Endothelial cell of umbilical vein (primary cell): Measurements from ENCODE around the gene RAPH1. TPM values are rescaled to one million over a fixed set of nuclear protein-coding genes. Genes with fewer than 3 reads are reported as not detected.

ENCODE experiments used
- BruUV-seq: library from RNA; stranded (reverse); fragments of 400-500 nt; replicated peaks from 2 replicates; lab custom pipeline; 2021; lab: Mats Ljungman, UMichigan
- CTCF ChIA-PET: fragments of 300-600, 350-600 bp; sonication (Branson Sonifier 250); formaldehyde crosslinking; loops from one replicate; lab custom pipeline; 2021; ENCODE audit warnings: antibody characterized with exemption, inconsistent platforms; lab: Charles Lee
- POLR2A ChIA-PET: fragments of 300-600, 350-600 bp; sonication (Branson Sonifier 250); formaldehyde crosslinking; loops from one replicate; lab custom pipeline; 2021; ENCODE audit warnings: antibody characterized with exemption, inconsistent platforms; lab: Charles Lee
- DNase-seq: peaks from one replicate; pipeline ENCODE4 v3.0.0-alpha.2; 2011; ENCODE audit warnings: low read depth, low spot score
- FAIRE-seq: peaks from 2 replicates; lab custom pipeline; 2011; peaks lifted over from hg19 to GRCh38; lab: Jason Lieb, UNC
- H2AFZ ChIP-seq: 2 replicates; pipeline ENCODE4 v1.6.0; 2012; ENCODE audit warnings: low read depth, low read length, control low read depth, inconsistent platforms
- H3K27ac ChIP-seq: 2 replicates; pipeline ENCODE4 v1.5.1; 2011; ENCODE audit warnings: low read depth, mild to moderate bottlenecking, control low read depth, low read length, moderate library complexity; ENCODE audit not compliant: insufficient read depth
- H3K27me3 ChIP-seq, 2 experiments: 2 replicates each; pipeline versions ENCODE4 v1.6.0 to v1.6.1; 2011; ENCODE audit warnings: low read length in 2 of 2, mixed read lengths in 1 of 2; ENCODE audit not compliant: control insufficient read depth in 2 of 2, insufficient read depth in 2 of 2
- H3K36me3 ChIP-seq, 2 experiments: 2 replicates in 1 of 2; 3 replicates in 1 of 2; pipeline ENCODE4 v1.5.1; 2011; ENCODE audit warnings: low read length in 2 of 2, mild to moderate bottlenecking in 1 of 2, moderate library complexity in 1 of 2; ENCODE audit not compliant: control insufficient read depth in 2 of 2, insufficient read depth in 2 of 2; ENCODE audit errors: extremely low read depth in 1 of 2
- H3K4me1 ChIP-seq: 3 replicates; pipeline ENCODE4 v1.5.1; 2011; ENCODE audit warnings: mild to moderate bottlenecking, low read length; ENCODE audit not compliant: control insufficient read depth, insufficient read depth; ENCODE audit errors: extremely low read depth
- H3K4me2 ChIP-seq: 2 replicates; pipeline ENCODE4 v1.6.1; 2011; ENCODE audit warnings: low read length, control low read depth, mixed read lengths; ENCODE audit not compliant: insufficient read depth
- H3K4me3 ChIP-seq, 3 experiments: fragments of 200-600 bp in 1 of 3; sonication (generic), shearing (Covaris generic) in 1 of 3; replicated peaks in 1 of 3; 2 replicates each; pipeline ENCODE4 v1.5.1; 2011 to 2016; ENCODE audit warnings: control low read depth in 3 of 3, low read length in 3 of 3, mild to moderate bottlenecking in 2 of 3, inconsistent platforms in 1 of 3, low read depth in 1 of 3, moderate library complexity in 1 of 3; ENCODE audit not compliant: insufficient read depth in 1 of 3
- H3K79me2 ChIP-seq: 2 replicates; pipeline ENCODE4 v1.6.0; 2012; ENCODE audit warnings: low read length, inconsistent platforms; ENCODE audit not compliant: control insufficient read depth, insufficient read depth
- H3K9ac ChIP-seq: replicated peaks from 2 replicates; pipeline ENCODE3; 2011; ENCODE audit warnings: low read length, control low read depth; ENCODE audit not compliant: insufficient read depth; ENCODE audit errors: extremely low read depth
- H3K9me1 ChIP-seq: replicated peaks from 3 replicates; pipeline ENCODE4 v1.6.0; 2011; ENCODE audit warnings: mild to moderate bottlenecking, low read length; ENCODE audit not compliant: control insufficient read depth, insufficient read depth; ENCODE audit errors: extremely low read depth
- H3K9me3 ChIP-seq: replicated peaks from 2 replicates; pipeline ENCODE4 v1.5.1; 2012; ENCODE audit warnings: low read length, inconsistent platforms; ENCODE audit not compliant: control insufficient read depth, insufficient read depth
- H4K20me1 ChIP-seq: replicated peaks from 2 replicates; pipeline ENCODE3; 2011; ENCODE audit warnings: mild to moderate bottlenecking, low read length; ENCODE audit not compliant: control insufficient read depth, insufficient read depth; ENCODE audit errors: extremely low read depth
- EZH2 ChIP-seq: IDR thresholded peaks from 2 replicates; pipeline ENCODE4 v1.6.1; 2012; ENCODE audit warnings: borderline replicate concordance, low read depth, mild to moderate bottlenecking, moderate library complexity, low read length, inconsistent platforms; ENCODE audit not compliant: severe bottlenecking
- FOS ChIP-seq: IDR thresholded peaks from 2 replicates; pipeline ENCODE4 v1.6.1; 2011; ENCODE audit warnings: mild to moderate bottlenecking, low read length, moderate library complexity, borderline replicate concordance; ENCODE audit not compliant: insufficient read depth
- GATA2 ChIP-seq: IDR thresholded peaks from 2 replicates; pipeline ENCODE4 v1.7.0; 2011; ENCODE audit warnings: low read depth, mild to moderate bottlenecking, moderate library complexity, mixed read lengths, low read length; ENCODE audit not compliant: insufficient read length, insufficient read depth
- JUN ChIP-seq: IDR thresholded peaks from 2 replicates; pipeline ENCODE4 v1.6.1; 2011; ENCODE audit warnings: borderline replicate concordance, low read depth; ENCODE audit not compliant: insufficient read length, insufficient read depth
- MYC ChIP-seq: IDR thresholded peaks from one replicate; pipeline ENCODE4 v1.6.1; 2011; ENCODE audit warnings: mild to moderate bottlenecking, low read depth, low read length
- POLR2A ChIP-seq: IDR thresholded peaks from 2 replicates; pipeline ENCODE4 v1.6.1; 2012; ENCODE audit warnings: low read depth, mild to moderate bottlenecking, control low read depth, low read length
- POLR2AphosphoS5 ChIP-seq: IDR thresholded peaks from 2 replicates; pipeline ENCODE4 v1.6.1; 2012; ENCODE audit warnings: low read depth, mild to moderate bottlenecking, control low read depth, low read length, moderate library complexity; ENCODE audit not compliant: insufficient read depth
- dilution Hi-C: fragments of 300-500 bp; cut with MboI; formaldehyde crosslinking; loops from one replicate; pipeline ENCODE4 v1.15.0; 2019; ENCODE audit warnings: low sequenced_read_pairs; ENCODE audit not compliant: extremely low pct_ligation_motif_present
- intact Hi-C: fragments of 100-400 bp; cut with micrococcal nuclease; formaldehyde crosslinking; loops from one replicate; pipeline ENCODE4 v1.10.0; 2022
- polyA plus RNA-seq, 4 experiments: library from polyadenylated mRNA; depleted of rRNA in 3 of 4; stranded (reverse) in 3 of 4; unstranded in 1 of 4; fragments of >200 nt; gene quantifications; 2 replicates each; pipeline versions ENCODE4 v1.2.1 to v1.2.3, GENCODE V29; 2011 to 2012; ENCODE audit warnings: missing spikeins in 1 of 4
- total RNA-seq: library from RNA; stranded (reverse); gene quantifications from 2 replicates; pipeline ENCODE4 v1.2.3, GENCODE V29; 2021
- TF ChIP-seq, protein P1 (sequence below): IDR thresholded peaks from 2 replicates; pipeline ENCODE4 v1.6.1; 2011; ENCODE audit not compliant: insufficient read depth, insufficient read length
- TF ChIP-seq, protein P2 (sequence below), 2 donors: IDR thresholded peaks; 1 replicate in 1 of 2; 2 replicates in 1 of 2; pipeline ENCODE4 v1.5.1; 2011; ENCODE audit warnings: low read length in 2 of 2, mild to moderate bottlenecking in 2 of 2, moderate library complexity in 2 of 2, control low read depth in 1 of 2, inconsistent platforms in 1 of 2, low read depth in 1 of 2; ENCODE audit not compliant: insufficient read depth in 1 of 2; ENCODE audit errors: extremely low read depth in 1 of 2

The RAPH1 gene
- total and polyA plus RNA-seq, 2 donors (not counting 3 experiments of a cell fraction or from before 2014, with no cell fraction given) = 5.1 to 59.5 TPM

DNA sequence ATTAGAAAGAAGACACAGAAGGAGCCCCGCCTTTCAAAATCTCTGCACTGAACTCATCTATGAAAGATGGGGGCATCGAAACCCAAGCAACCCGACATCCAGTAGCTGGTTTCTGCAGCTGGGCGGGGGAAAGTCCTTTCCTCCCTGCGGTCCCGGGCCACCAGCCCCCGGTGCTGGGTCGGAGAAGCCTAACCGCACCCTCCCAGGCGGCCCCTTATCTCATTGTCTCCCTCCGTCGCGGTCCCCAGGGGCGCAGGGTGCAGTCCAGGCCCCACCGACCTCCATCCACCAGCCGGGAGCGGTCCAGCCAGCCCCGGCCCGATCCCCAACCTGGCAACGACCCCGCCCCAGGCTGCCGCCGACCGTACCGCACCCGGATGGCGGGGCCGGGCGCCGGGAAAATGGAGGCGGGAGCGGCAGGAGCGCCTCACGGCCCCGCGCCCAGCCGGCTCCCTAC lies 452 bp downstream of the RAPH1 start:
- no peaks in the 10 kb centered on the region for H3K36me3 ChIP-seq
- no peaks in the 10 kb centered on the region for H4K20me1 ChIP-seq
- peak overlapping the region; percentile 97 for H3K9ac ChIP-seq
- H2AFZ ChIP-seq = peak overlapping the region; percentile 58
- ChIA-PET CTCF (interaction anchor here (2.5 to 2.7 kb wide), 2 partner anchors 277 to 281 kb away, joined by 7 to 18 read pairs; no protein-coding TSS in a partner anchor), POLR2A (interaction anchor here (0.8 kb wide), 1 partner anchor 375 kb away, joined by 3 read pairs; no protein-coding TSS in a partner anchor)
- H3K9me3 ChIP-seq = no peaks in the 10 kb centered on the region
- H3K27ac ChIP-seq = peak overlapping the region; percentile 81
- BruUV-seq = no TSS peak
- peak overlapping the region; percentile 71 for H3K4me2 ChIP-seq
- FAIRE-seq (no peak), DNase-seq (no peak)
- H3K79me2 ChIP-seq = peaks cover 52% of the 10 kb centered on the region
- peaks cover 20% of the 10 kb centered on the region for H3K4me1 ChIP-seq
- dilution Hi-C loops (no loop called here), intact Hi-C loops (loop anchor here (1.0 to 2.0 kb wide), 6 partner anchors 148 to 296 kb away; partner anchors contain the start of gene CYP20A1)
- H3K9me1 ChIP-seq = no peaks in the 10 kb centered on the region
- TF ChIP-seq FOS = no peak
- H3K27me3 ChIP-seq = no peaks in the 10 kb centered on the region
- peak overlapping the region; percentile 93 to 100 (median 98) for H3K4me3 ChIP-seq

DNA sequence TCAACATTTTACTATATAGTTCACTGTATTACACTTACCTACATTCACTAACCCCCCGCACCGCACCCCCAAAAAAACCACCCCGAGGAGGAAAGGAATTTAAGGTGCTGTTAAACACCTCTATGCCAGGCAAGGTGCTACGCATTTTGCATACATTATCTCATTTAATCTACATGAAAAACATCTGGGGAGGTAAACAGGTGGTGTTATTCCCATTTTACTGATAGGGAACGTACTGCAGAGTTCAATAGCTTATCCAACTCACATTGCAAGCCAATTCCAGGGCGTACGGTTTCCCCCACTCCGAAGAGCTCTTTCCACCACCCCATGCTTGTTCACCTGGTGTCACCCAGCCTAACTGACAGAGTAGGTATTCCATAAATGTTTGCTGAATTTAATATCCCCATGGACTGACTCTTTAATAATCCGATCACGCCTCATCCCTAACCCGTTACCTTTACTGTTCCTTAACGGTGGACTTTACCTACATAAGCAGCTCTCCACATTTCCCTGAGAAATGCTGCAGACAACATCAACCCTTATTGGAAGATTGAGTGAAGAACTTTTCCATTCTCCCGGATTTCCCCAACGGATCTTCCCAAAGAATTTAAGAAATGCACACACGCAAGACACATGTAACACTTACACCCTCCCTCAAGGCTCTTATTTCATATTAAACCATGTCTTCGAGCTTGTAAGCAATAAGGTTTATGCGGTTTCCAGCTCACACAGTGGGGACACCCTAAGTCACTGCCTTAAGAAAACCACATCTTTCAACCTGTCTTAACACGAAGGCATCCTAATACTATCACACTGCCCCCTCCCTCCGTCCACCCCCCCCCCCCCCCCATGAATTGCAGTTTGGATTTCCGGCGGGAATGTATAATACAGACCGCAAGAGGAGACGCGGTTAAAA lies 1.2 kb downstream of the RAPH1 start:
- Histone ChIP-seq H3K4me1 (peaks cover 20% of the 10 kb centered on the region), H2AFZ (no peak overlapping the region), H3K36me3 (no peaks in the 10 kb centered on the region), H3K27ac (peak overlapping the region; percentile 81), H3K9me3 (no peaks in the 10 kb centered on the region), H3K79me2 (peaks cover 59% of the 10 kb centered on the region), H3K4me3 (peak overlapping the region; percentile 93 to 100 (median 98)), H4K20me1 (no peaks in the 10 kb centered on the region), H3K9me1 (no peaks in the 10 kb centered on the region), H3K4me2 (peak overlapping the region; percentile 77), H3K27me3 (no peaks in the 10 kb centered on the region), H3K9ac (peak overlapping the region; percentile 97)
- peak; percentile 53 for FAIRE-seq
- DNase-seq = peak; percentile 61
- dilution Hi-C loops = no loop called here
- CTCF ChIA-PET = interaction anchor here (1.0 to 2.7 kb wide), 6 partner anchors 10 to 376 kb away, joined by 3 to 18 read pairs (median 4); no protein-coding TSS in a partner anchor
- TF ChIP-seq EZH2 = no peak
- TF ChIP-seq, protein P1, sequence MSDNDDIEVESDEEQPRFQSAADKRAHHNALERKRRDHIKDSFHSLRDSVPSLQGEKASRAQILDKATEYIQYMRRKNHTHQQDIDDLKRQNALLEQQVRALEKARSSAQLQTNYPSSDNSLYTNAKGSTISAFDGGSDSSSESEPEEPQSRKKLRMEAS = no peak
- TF ChIP-seq POLR2A = no peak
- TF ChIP-seq MYC = no peak
- TF ChIP-seq POLR2AphosphoS5 = no peak
- TF ChIP-seq GATA2 = no peak
- TF ChIP-seq FOS = no peak
- TF ChIP-seq, protein P2, sequence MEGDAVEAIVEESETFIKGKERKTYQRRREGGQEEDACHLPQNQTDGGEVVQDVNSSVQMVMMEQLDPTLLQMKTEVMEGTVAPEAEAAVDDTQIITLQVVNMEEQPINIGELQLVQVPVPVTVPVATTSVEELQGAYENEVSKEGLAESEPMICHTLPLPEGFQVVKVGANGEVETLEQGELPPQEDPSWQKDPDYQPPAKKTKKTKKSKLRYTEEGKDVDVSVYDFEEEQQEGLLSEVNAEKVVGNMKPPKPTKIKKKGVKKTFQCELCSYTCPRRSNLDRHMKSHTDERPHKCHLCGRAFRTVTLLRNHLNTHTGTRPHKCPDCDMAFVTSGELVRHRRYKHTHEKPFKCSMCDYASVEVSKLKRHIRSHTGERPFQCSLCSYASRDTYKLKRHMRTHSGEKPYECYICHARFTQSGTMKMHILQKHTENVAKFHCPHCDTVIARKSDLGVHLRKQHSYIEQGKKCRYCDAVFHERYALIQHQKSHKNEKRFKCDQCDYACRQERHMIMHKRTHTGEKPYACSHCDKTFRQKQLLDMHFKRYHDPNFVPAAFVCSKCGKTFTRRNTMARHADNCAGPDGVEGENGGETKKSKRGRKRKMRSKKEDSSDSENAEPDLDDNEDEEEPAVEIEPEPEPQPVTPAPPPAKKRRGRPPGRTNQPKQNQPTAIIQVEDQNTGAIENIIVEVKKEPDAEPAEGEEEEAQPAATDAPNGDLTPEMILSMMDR (IDR thresholded peaks at IDR 0.05; ENCODE audit: extremely low read depth in 1 of 2, insufficient read depth in 1 of 2, low read depth in 1 of 2, low read length in 2 of 2) = no peak
- TF ChIP-seq JUN = no peak
- TSS peak; percentile 14 for BruUV-seq
- intact Hi-C loops = loop anchor here (2.0 kb wide), 1 partner anchor 295 kb away; the partner anchor contains the start of gene CYP20A1
- POLR2A ChIA-PET = interaction anchor here (0.6 to 0.8 kb wide), 2 partner anchors 47 to 376 kb away, joined by 3 read pairs; no protein-coding TSS in a partner anchor
